HTR-8/SVneo (cell line): ENCODE data around the gene ENC1.

ENCODE experiments used
- DNase-seq: peaks from one replicate; pipeline ENCODE4 v3.0.0; 2011; ENCODE audit warnings: low spot score, mixed read lengths; ENCODE audit not compliant: insufficient read length
- FAIRE-seq: peaks from 2 replicates; lab custom pipeline; 2011; peaks lifted over from hg19 to GRCh38; lab: Jason Lieb, UNC

The ENC1 gene

DNA sequence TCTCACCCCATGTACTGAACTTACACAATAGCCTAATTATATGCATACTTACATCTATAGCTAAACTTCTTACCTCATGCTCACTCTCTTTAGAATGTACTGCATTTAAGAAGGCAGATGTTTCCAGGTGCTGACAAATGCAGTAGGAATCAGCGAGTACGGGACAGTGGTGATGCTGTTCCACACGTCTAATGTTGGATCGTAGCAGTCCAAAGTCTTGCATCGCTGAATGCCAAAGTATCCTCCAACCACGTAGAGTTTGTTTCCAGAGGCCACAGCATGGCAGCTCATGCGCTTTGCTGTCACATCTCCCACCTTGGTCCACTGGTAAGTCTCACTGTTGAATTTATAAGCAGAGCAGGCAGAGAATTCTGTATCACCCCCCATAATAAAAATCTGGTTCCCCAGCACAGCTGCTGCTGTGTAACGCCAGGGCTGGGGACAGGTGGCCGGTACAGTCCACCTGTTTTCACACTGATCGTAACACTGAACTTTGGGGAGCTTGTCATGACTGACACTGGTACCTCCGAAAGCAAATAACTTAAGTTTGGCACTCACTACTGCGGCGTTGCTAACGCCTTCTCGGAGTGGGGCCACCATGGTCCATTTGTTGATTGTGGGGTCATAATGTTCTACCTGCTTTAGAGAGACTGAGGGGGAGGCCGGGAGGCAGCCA is 5.8 kb downstream of the ENC1 start:
- no peak for FAIRE-seq

DNA sequence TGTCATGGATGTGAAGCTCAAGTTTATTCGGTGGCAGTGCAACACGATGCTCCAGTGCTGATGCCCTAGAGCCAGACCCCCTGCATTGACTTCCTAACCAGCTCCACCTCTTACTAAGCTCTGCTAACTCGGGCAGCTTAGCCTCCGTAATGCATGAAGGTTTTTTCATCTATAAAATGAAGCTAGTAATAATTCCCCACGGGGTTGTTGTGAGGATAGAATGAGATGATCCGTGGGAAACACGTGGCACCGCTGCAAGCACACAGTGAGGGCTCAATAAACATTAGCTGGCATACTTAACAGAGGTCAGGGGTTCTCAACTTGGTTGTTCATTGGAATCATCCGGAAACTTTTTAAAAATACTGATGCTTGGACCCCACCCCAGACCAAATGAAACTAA is 6.8 kb downstream of the ENC1 start:
- no peak for DNase-seq
- no peak for FAIRE-seq

More for the DNA sequence above, 5.8 kb downstream of the ENC1 start:
- DNase-seq, result no peak

DNA sequence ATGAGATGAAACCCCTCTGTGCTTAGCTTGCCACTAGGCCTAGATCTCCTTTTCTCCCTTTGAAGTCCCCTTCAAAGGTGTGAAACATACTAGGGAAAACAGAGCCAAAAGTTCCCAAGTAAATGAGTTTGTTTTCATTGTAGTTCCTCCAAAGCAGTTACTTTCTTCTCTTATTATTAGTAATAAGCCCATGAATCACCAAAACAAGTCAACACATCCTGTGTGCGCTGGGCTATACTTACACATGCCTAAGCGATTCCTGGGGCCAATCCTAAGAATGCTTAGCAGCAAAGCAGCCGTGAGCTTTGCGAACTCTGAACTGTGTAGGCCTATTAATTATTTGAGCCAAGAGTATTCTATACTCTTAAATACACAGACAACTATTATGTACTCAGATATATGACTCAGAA is 7.6 kb downstream of the ENC1 start:
- FAIRE-seq (no peak), DNase-seq (no peak)

DNA sequence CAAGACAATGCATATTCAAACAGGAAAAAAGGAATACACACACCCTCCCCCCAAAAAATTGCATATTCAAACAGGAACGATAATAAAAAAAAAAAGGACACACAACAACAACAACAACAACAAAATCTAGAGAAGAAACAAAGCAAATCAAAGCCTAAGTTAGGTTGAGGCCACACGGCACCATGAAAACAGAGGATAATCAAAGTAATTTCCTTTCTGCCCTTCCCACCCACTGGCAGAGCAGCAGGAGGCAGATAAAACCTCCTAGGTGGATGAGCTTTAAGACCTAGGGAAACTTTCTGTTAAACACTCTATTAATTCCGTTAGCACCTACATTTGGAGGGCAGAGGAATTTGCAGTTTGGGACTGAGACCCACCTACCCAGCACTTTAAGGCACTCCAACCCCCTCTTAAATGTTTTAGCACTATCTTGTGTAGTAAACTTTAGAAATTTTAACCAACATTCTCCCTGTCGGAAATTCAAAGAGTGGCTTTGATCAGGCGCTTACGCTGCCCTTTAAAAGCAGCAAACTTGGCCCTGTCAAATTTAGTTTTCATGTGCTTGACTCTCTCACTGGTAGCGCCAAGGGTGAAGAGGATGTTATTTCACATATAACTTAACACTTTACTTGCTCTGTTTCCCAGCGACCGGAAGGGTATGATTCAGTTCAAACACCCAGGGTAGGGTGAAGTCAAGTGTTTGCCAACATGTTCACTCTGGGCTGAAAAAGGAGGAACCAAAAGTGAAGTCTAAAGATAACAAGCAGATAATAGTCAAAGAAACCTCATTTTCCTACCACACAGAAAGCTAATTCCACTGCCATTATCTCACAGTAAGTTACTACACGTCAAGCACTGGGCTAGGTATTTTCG is 9.2 kb downstream of the ENC1 start:
- peak; percentile 48 for FAIRE-seq

DNA sequence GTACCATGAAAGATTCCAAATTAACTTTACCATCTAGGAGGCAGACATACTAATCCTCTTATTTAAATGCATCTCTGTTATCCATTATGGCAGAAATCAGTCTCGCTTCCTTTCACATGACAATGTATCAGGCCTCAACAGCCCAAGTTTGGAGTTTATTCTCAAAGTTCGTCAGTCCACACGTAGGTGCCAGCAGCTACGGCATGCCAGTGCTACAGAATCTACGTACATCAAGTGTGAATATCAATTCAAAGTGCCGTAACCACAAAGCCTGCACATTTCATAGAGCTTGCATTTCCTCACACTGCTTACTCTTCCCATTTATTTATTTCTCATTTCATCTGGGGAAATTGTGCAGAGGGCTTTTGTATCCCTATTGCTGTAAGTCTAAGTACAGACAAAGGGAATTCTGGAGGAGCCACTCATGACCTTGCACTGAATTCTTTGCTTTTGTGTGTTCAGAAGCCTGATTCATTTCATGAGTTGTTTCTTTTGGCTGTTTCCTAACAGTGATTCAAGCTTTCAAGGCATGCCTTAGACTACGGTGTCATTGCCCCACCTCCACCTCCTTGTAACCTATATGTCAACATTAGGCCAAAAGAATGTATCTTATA is 10.0 kb downstream of the ENC1 start:
- no peak for FAIRE-seq
- no peak for DNase-seq

More for the DNA sequence above, 9.2 kb downstream of the ENC1 start:
- DNase-seq, result no peak

DNA sequence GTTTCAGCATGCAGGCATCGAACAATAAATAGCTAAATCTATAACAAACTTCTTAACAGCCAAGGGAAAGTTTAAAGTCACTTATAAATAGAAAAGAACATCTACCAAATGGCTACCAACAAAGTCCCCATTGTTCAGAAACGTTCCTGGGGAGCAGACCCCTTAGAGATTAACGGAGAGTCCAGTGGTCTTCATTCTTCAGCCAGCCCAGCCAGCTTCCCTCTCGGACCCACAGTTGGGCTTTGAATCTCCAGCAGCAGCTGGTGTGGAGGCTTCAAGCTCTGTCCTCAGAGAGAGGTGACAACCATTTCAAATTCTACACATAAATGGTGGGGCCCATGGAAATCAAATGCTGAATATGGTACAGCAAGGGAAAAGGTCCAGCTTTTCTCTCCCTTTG is 11.2 kb downstream of the ENC1 start:
- DNase-seq (no peak), FAIRE-seq (no peak)

DNA sequence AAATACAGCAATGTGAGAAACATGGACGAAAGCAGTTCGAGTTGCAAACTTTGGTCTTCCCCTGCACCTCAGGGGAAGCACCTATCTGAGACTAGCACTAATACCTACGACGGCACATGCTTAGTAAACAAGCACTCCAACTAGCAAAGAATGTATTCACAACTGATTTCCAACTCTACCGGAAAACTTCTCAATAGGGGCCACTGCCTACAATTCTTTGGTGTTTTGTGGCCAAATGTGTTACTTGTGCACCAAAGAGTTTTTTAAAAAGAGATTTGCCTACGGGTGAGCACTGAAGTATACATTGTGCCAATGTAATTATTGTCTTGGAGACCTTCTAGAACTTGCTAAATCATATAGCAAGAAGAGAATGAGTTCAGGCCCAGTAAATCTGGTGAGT is 12.2 kb downstream of the ENC1 start:
- FAIRE-seq (no peak), DNase-seq (no peak)

DNA sequence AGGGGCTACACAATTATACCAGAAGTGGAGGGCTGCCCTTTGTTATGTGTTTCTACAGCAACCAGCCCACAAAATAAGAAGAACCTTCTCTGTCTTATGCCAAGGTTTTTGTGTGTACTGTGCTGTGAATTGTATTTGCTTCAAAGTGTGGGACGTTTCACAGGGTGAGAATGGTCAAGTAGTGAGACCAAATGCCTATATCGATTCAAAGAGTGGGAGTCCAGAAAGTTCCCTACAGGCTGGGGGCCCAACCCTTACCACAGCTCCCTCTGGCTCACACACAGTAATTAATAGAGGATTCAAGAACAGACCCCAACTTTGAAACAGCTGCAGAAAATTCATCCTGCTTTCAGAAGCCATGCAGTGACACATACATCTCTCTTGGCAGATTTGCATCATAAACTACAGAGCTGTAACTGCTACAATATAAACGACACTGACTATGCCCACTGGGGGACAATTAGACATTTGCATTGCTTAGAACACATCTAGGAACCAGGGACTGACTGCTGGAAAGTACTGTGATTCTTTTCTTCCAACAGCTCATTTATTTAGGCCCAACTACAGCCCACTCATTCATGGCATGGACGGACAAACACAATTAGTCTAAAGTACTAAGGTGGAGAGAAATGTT is 12.8 kb downstream of the ENC1 start:
- DNase-seq (no peak), FAIRE-seq (no peak)

DNA sequence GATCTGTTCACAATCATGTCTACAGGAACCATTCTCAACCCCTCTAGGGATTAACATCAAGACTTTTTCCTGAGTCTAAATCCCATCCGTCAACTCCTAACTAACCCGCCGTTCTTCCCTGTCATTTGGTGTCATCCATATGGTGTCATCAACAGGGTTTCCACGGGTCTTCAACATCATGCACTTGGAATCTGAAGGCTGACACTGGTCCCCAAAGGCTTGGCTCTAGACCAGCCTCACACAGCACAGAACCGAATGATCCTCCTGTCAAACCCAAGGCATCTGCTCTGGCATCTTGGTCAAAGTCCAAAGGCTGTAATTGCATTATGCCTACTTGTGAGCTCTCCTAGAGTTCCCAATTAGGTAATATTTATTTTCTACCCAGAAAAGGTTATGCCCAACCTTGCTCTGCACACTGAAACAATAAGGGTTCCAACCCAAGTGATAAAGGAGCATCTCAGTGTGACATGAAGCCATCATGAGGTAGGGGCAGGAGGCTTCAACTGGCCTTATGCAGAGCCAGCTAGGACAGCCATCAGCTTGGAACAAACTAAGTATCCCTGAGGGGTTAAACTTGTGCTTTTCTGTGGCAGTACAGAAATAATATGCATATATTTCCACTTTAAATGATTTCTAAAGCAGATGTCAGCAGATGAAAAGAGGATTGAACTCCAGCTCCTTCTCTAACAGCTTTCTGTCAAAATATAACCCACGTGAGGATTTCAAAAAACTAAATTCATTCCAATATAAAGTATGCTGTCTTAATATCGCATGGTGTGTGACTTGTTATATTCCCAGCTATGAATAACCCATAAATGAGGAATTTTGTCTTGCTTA is 13.9 kb downstream of the ENC1 start:
- no peak for DNase-seq
- FAIRE-seq, result no peak

DNA sequence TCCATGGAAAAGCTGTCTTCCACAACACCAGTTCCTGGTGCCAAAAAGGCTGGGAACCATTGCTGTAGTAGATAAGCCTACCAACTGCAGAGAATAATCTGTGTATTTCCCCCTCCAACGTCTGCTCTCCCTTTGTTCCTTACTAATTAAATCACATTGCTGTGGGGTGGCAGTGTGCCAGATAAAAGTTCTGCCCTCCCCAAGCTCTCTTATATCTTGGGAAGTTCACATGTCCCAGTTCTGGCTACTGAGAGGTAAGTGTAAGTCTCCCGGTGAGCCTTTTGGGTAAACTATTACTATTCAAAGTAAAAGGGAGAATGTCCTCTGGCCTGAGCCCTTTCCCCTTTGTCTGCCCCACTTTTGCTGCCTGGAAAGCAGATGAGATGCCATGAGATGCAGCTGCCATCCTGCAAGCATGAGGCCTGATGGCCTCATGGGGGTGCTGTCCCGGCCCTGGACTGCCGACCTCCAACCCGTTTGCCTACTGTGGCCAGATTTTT is 14.7 kb downstream of the ENC1 start:
- FAIRE-seq (no peak), DNase-seq (no peak)

DNA sequence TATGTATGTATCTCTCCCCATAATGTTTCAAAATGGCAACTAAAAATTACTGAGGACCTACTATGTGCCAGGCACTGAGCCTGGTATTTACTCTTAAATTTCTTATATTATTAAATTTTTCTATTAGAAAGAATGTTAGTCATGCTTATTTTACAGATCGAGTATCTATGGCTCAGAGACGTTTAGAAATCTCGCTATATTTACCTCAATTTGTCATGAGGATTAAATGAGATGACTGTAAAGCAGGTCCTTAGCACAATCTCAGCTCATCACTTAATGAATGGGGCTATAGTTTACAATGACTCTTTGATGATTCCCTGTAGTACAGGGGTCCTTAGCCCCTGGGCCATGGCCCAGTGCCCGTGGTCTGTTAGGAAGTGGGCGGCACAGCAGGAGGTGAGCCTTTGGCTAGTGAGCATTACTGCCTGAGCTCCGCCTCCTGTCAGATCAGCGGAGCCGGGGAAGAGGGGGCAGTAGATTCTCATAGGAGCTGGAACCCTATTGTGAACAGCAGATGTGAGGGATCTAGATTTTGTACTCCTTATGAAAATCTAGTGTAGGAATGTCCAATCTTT is 15.5 kb downstream of the ENC1 start:
- FAIRE-seq, result no peak
- no peak for DNase-seq

DNA sequence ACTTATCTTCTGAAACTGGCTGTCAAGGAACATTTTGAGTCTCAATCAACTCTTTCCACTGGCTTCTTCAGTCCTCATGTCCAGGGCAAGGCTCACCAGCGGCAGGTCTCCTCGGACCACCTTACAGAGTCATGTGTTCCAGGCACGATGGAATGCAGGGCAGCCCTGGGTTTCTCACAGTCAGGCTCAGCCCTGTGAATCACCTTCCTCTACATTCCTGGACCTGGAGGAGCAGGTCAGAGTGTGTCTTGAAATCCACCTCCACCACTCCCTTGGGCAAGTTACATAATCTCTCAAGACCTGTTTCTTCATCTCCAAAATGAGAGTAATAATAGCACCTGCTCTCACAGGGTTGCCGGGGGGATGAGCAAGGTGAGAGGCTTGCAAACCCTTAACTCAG is 16.0 kb downstream of the ENC1 start:
- no peak for FAIRE-seq
- no peak for DNase-seq

DNA sequence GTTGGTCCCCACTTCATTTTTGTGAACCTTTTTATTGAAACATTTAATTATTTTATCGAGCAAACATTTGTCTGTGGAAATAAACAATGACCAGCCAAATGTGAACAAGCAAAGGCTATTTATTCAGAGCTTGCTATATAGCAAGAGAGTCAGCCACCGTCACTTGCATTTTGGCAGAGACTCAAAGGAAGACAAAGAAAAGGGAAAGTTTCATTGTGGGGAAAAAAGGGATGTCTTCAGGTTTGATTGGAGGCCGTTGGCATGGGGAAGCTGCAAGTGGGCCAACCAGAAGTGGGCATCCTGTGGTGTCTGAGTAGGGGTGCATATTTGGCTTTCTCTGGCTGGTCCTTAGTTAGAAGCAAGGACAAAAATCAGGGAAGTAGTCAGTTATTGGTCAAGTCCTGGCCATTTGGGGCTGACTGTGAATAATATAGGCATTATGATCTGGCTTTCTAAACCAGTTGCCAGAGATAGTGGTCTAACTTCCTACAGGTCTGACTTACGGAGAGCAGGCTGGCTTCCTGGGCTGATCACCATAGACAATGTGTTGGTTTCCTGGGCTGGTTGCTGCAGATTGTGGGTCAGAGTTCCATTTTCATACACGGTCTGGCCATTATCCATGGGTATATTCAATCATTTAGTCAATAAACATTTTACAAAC is 16.6 kb downstream of the ENC1 start:
- DNase-seq (no peak), FAIRE-seq (no peak)

DNA sequence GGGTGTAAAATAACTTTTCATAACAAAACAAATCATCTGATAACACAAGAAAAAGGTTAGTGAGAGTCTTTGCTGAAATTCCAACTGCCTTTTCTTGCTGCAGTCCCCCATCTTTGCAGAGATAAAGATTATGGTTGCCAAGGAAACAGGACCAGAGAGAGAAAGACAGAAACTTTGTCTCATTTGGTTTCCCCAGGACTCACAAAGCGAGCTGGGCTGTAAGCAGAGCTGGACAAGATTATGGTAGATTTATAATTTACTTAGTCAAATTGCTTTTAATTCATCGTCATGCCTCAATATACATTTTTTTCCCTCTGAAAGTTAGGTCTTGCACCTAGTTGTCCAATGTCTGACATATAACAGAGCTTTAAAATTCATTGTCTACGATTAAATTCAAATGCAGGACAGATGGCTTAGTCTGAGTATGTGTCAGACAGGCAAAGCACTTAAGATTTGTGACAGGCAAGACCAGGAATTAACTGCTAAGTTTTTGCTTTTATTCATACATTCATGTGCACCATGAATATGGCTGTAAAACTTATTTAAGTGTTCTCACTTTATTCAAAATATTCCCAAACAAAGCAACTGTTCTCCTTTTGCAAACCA is 17.4 kb downstream of the ENC1 start:
- DNase-seq, result no peak
- no peak for FAIRE-seq

DNA sequence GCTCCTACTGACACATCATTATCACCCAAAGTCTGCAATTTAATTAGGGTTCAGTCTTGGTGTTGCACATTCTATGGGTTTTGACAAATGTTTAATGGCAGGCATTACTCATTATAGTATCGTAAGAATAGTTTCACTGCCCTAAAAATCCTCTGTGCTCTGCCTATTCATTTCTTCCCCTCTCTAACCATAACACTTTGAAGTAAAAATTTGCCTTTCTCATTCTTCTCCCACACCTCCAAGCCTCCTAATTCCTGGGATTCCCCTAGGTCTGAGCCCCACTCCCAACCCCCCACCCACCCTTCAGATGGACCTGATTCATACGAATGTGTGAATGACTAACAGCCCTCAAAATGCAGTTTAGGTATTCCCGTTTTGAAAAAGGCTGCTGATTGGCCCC is 18.4 kb downstream of the ENC1 start:
- DNase-seq, result no peak
- no peak for FAIRE-seq

DNA sequence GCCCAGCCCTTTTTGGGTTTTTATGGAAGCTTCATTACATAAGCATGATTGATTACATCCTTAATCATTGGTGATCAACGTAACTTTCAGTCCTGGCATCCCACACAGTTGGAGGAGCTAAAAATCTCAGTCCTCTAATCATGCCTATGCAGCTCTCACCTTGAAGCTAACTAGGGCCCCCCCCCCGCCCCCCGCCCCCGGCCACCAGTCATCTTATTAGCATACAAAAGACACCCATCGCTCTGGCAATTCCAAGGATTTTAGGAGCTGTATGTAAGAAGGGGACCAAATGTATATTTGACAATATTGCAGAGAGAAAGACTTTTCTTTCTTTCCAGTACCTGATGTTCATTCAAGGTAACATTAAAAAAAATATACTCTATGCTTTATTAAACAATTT is 19.0 kb downstream of the ENC1 start:
- no peak for FAIRE-seq

DNA sequence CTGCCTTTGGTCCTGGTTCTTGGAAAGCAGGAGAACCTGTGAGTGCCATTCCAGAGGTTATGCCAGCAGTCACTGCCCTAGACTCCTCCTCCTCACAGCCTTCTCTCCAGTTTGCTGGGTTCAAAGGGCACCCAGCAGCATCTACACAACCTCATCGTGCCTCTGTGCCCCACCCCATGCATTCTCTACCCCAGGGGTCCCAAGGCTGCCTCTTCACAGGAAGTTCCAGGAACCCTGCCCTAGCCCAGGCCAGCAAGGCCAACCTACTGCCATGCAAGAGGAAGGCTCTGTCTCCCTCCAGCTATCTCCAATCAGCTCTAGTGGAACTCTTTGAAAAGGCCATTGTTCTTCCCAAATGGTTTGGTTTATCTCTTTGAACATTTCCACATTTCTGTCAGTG is 21.2 kb downstream of the ENC1 start:
- FAIRE-seq (no peak), DNase-seq (no peak)

More for the DNA sequence above, 19.0 kb downstream of the ENC1 start:
- no peak for DNase-seq

DNA sequence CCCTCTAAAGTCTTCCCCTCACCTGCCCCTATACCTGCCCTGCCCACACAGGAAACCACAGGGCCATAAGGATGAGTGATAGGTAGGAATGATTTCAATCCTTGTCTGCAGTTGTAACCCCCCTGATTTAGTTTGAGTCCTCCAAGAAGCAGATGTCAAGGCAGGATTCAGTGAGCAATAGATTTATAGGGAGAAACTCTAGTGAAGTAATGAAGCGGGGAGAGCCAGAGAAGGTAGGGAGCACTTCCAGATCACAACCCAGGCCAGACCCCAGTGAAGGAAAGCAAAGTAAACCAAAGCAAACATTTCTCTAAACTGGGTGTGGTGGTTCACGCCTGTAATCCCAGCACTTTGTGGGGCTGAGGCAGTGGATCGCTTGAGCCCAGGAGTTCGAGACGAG is 22.4 kb downstream of the ENC1 start:
- DNase-seq (no peak), FAIRE-seq (no peak)
